ENCODE data around the gene KIR3DL2.
"Not testable (repeated sequence)": the region's sequence is repeated elsewhere in the genome, so short reads cannot be mapped to it uniquely, and the experiment has no call there.

KIR3DL2 gene

GRCh38 chr19:54901153-54901552 lies 50.9 kb downstream of the KIR3DL2 start:
- H2AFZ ChIP-seq (ENCODE audit: low read depth); H3K4me2 ChIP-seq; H3K27ac ChIP-seq; H3K36me3 ChIP-seq (ENCODE audit: insufficient read depth); H3K4me1 ChIP-seq (ENCODE audit: low read depth, poor library complexity, severe bottlenecking); H3K4me3 ChIP-seq (IDR thresholded peaks at IDR 0.05; ENCODE audit: insufficient read depth, low read depth, low read length); H3K9ac ChIP-seq; H3K79me2 ChIP-seq (ENCODE audit: insufficient read depth, low read depth); H4K20me1 ChIP-seq (ENCODE audit: insufficient read depth): not testable (repeated sequence)
- peaks cover 31% of the 10 kb centered on the region; the same call in 1 of the 2 replicates for H3K27me3 ChIP-seq (ENCODE audit: insufficient read depth, low read depth)

DNA sequence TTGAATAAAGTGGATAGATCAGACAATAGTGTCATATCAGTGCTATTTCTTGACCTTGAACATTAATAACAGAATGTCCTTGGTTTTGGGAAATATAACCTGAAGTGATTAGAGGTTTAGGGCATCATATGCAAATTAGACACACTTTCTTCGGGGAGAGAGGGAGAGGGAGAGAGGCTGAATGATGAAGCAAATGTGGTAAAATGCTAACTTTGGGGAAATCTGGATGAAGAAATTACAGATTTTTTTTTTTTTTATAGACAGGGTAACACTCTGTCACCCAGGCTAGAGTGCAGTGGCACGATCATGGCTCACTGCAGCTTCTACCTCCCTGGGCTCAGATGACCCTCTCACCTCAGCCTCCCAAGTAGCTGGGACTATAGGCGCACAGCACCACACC lies 51.8 kb downstream of the KIR3DL2 start:
- H3K79me2 ChIP-seq (ENCODE audit: insufficient read depth, low read depth): no peaks in the 10 kb centered on the region
- no peak overlapping the region for H2AFZ ChIP-seq (ENCODE audit: low read depth)
- no peaks in the 10 kb centered on the region for H3K4me1 ChIP-seq (ENCODE audit: low read depth, poor library complexity, severe bottlenecking)
- H3K36me3 ChIP-seq (ENCODE audit: insufficient read depth): no peaks in the 10 kb centered on the region
- TF ChIP-seq CTCF (conservative IDR thresholded peaks at IDR 0.05; ENCODE audit: low read depth, low read length): no peak
- no peak overlapping the region for H3K9ac ChIP-seq
- no peaks in the 10 kb centered on the region for H4K20me1 ChIP-seq (ENCODE audit: insufficient read depth)
- no peak overlapping the region for H3K4me3 ChIP-seq (IDR thresholded peaks at IDR 0.05; ENCODE audit: insufficient read depth, low read depth, low read length)
- no peak overlapping the region for H3K4me2 ChIP-seq
- no peak overlapping the region for H3K27ac ChIP-seq
- H3K27me3 ChIP-seq (ENCODE audit: insufficient read depth, low read depth): peaks cover 30% of the 10 kb centered on the region; the same call in 1 of the 2 replicates

DNA sequence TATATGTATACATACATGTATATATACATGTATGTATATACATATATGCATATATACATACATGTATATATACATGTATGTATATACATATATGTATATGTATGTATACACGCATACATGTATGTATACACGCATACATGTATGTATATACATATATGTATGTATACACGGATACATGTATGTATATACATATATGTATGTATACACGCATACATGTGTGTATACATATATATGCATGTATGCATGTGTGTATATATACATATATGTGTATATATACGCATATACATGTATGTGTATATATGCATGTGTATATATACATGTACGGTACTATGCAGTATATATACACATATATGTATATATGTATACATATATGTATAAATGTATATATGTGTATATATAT lies 53.1 kb downstream of the KIR3DL2 start:
- Histone ChIP-seq H3K4me3 (IDR thresholded peaks at IDR 0.05; ENCODE audit: insufficient read depth, low read depth, low read length) (no peak overlapping the region), H3K27me3 (ENCODE audit: insufficient read depth, low read depth) (peaks cover 26% of the 10 kb centered on the region; the same call in 1 of the 2 replicates), H2AFZ (ENCODE audit: low read depth) (no peak overlapping the region), H3K4me2 (no peak overlapping the region), H3K4me1 (ENCODE audit: low read depth, poor library complexity, severe bottlenecking) (no peaks in the 10 kb centered on the region), H3K27ac (no peak overlapping the region), H4K20me1 (ENCODE audit: insufficient read depth) (no peaks in the 10 kb centered on the region), H3K79me2 (ENCODE audit: insufficient read depth, low read depth) (no peaks in the 10 kb centered on the region), H3K9ac (no peak overlapping the region), H3K36me3 (ENCODE audit: insufficient read depth) (no peaks in the 10 kb centered on the region)
- TF ChIP-seq CTCF (conservative IDR thresholded peaks at IDR 0.05; ENCODE audit: low read depth, low read length): no peak

DNA sequence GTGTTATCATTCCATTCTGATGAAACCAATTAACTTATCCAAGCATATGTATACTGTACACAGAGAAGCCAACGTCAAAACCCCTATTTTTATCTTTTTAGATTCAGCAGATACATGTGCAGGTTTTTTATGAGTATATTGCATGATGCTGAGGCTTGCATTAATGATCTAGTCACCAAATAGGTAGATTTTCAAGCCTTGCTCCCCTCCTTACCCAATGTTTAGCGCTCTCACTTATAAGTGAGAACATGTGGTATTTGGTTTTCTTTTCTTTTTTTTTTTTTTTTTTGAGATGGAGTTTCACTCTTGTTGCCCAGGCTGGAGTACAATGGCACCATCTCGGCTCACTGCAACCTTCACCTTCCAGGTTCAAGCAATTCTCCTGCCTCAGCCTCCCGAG lies 54.0 kb downstream of the KIR3DL2 start:
- peaks cover 17% of the 10 kb centered on the region; the same call in 1 of the 2 replicates for H3K27me3 ChIP-seq (ENCODE audit: insufficient read depth, low read depth)
- not testable (repeated sequence) for H3K27ac ChIP-seq; H3K36me3 ChIP-seq (ENCODE audit: insufficient read depth)

DNA sequence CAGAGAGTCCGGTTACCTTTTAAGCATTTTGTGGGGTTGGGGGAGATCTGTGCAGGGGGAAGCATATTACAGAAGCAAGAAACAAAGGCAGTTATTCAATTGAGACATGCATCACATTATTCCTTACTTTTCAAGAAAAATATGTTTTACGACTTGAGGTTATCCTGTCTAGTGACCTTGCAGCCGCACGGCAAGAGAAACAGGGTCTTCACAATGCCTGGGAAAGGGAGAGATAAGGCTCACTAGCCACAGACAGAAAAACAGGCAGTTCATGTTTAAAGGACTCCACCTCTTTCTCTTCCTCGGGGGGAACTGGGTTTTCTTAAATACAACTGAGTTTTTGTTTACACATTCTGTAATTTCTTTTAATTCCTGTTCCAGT lies 55.2 kb downstream of the KIR3DL2 start:
- H3K9ac ChIP-seq: no peak overlapping the region
- H3K79me2 ChIP-seq (ENCODE audit: insufficient read depth, low read depth): no peaks in the 10 kb centered on the region
- H3K4me3 ChIP-seq (IDR thresholded peaks at IDR 0.05; ENCODE audit: insufficient read depth, low read depth, low read length): no peak overlapping the region
- H3K4me1 ChIP-seq (ENCODE audit: low read depth, poor library complexity, severe bottlenecking): no peaks in the 10 kb centered on the region
- H3K36me3 ChIP-seq (ENCODE audit: insufficient read depth): no peaks in the 10 kb centered on the region
- no peak overlapping the region; the same call in 1 of the 2 replicates for H2AFZ ChIP-seq (ENCODE audit: low read depth)
- TF ChIP-seq CTCF (conservative IDR thresholded peaks at IDR 0.05; ENCODE audit: low read depth, low read length): no peak
- H3K27ac ChIP-seq: no peak overlapping the region
- no peak overlapping the region for H3K4me2 ChIP-seq
- H4K20me1 ChIP-seq (ENCODE audit: insufficient read depth): no peaks in the 10 kb centered on the region
- peaks cover 9% of the 10 kb centered on the region; the same call in 1 of the 2 replicates for H3K27me3 ChIP-seq (ENCODE audit: insufficient read depth, low read depth)

More for the DNA sequence above, 54.0 kb downstream of the KIR3DL2 start:
- H3K9ac ChIP-seq; H3K4me1 ChIP-seq (ENCODE audit: low read depth, poor library complexity, severe bottlenecking); H4K20me1 ChIP-seq (ENCODE audit: insufficient read depth); H2AFZ ChIP-seq (ENCODE audit: low read depth); H3K79me2 ChIP-seq (ENCODE audit: insufficient read depth, low read depth); H3K4me2 ChIP-seq; H3K4me3 ChIP-seq (IDR thresholded peaks at IDR 0.05; ENCODE audit: insufficient read depth, low read depth, low read length): not testable (repeated sequence)

Data from KMS-11 (cell line).